Panc1 (cell line): ENCODE data around the gene NEB.

Experiments
- CTCF ChIP-seq: fragments of 450-650 bp; IDR thresholded peaks from 2 replicates; pipeline ENCODE4 v1.5.1; 2017; ENCODE audit warnings: mild to moderate bottlenecking
- POLR2AphosphoS5 ChIP-seq: IDR thresholded peaks from 2 replicates; pipeline ENCODE4 v1.6.1; 2012; ENCODE audit warnings: mild to moderate bottlenecking, low read depth, low read length, moderate library complexity
- REST ChIP-seq, 2 experiments: IDR thresholded peaks; 2 replicates each; pipeline ENCODE4 v1.6.1; 2011 to 2012; ENCODE audit warnings: low read depth in 2 of 2, control low read depth in 1 of 2, low read length in 1 of 2, mild to moderate bottlenecking in 1 of 2, moderate library complexity in 1 of 2; ENCODE audit not compliant: insufficient read depth in 1 of 2

- TF ChIP-seq CTCF (no peak), POLR2AphosphoS5 (no peak), REST (IDR thresholded peaks at IDR 0.05; ENCODE audit: insufficient read depth in 1 of 2, low read depth in 2 of 2, low read length in 1 of 2) (no peak)
Measured at GRCh38 chr2:151438506-151438905, 295.8 kb downstream of the NEB start.
